AG09319 (cell line): Measurements from ENCODE around the gene ARHGAP45.

ENCODE experiments used
- DNase-seq: peaks from one replicate; pipeline ENCODE4 v3.0.0-alpha.2; 2010; ENCODE audit warnings: low read depth; ENCODE audit errors: extremely low read depth
- CTCF ChIP-seq: IDR thresholded peaks from 2 replicates; pipeline ENCODE4 v1.5.1; 2011; ENCODE audit warnings: low read depth, mild to moderate bottlenecking, inconsistent platforms, low read length, moderate library complexity

ARHGAP45 gene

DNA sequence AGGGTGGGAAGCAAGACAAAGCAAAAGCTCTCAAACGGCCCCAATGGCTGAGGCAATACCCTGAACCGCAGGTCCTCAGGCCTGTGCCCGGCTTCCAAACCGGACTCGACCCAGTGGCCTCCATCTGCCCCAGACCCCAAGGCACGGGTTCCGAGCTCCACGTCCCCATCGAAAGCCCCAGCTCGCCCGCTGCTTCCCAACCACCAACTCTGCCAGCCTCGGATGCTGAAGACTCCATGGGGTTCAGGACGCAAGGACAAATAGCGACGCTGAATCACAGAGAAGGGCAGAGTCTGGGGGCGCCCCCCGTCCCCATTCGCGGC, 27.6 kb downstream of the ARHGAP45 start:
- TF ChIP-seq CTCF = no peak
- DNase-seq = no peak

GRCh38 chr19:1094978-1095701, 28.2 kb downstream of the ARHGAP45 start, which contains the start of gene POLR2E:
Gene POLR2E, minus strand, starts transcription at chr19:1095375. Its CDS starts 60 bp downstream, at chr19:1095315.
- DNase-seq = peak; percentile 96
- TF ChIP-seq CTCF = no peak

DNA sequence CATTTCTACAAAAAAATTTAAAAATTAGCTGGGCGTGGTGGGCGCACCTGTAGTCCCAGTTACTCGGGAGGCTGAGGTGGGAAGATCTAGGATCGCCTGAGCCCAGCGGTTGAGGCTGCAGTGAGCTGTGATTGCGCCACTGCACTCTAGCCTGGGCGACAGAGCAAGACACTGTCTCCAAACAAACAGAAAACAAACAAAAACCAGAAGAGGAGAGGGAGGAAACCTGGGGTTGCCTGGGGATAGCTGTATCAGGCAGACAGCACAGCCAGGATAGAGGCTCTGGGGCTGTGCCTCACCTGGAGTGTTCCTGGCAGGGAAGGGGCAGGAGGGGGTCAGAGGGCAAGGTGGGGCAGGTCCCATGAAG, 30.8 kb downstream of the ARHGAP45 start:
- DNase-seq = no peak
- no peak for TF ChIP-seq CTCF

- TF ChIP-seq CTCF = no peak
- no peak for DNase-seq
Measured at GRCh38 chr19:1098177-1099051, 31.4 kb downstream of the ARHGAP45 start.

GRCh38 chr19:1101337-1101698, 34.4 kb downstream of the ARHGAP45 start:
- no peak for DNase-seq

DNA sequence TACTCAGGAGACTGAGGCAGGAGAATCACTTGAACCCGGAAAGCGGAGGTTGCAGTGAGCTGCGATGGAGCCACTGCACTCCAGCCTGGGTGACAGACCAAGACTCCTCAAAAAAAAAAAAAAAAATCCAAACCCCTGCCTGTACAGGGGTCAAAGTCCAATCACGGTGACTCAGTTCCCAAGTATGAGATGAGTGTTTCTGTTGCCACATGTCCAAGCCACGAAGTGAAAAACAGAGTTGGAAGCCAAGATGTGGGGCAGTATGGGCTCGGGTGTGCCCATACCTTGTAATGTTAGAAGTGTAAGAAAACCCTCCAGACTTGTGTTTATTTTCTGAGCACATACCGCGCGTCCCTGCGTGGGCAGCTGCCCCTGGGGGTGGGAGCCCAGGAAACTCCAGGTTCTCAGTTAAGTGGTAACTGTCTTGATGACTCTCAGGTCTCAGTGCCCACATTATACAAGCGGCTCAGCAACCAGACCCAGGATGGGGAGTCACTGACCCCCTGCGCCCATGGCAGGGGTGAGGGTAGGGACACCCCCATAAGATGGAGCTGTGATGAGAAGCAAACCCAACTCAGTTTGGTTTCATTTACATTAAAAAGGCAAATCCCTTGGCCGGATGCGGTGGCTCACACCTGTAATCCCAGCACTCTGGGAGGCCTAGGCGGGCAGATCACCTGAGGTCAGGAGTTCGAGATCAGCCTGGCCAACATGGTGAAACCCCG, 35.6 kb downstream of the ARHGAP45 start:
- DNase-seq = peak; percentile 98

More at GRCh38 chr19:1101337-1101698, 34.4 kb downstream of the ARHGAP45 start:
- no peak for TF ChIP-seq CTCF

More for the DNA sequence above, 35.6 kb downstream of the ARHGAP45 start:
- no peak for TF ChIP-seq CTCF
